KG1 (cell line): ENCODE measurements around the gene ADRM1.

ENCODE experiments used
- DNase-seq: peaks from one replicate; lab custom pipeline; 2025; lab: John Stamatoyannopoulos, UW

The ADRM1 gene

DNA sequence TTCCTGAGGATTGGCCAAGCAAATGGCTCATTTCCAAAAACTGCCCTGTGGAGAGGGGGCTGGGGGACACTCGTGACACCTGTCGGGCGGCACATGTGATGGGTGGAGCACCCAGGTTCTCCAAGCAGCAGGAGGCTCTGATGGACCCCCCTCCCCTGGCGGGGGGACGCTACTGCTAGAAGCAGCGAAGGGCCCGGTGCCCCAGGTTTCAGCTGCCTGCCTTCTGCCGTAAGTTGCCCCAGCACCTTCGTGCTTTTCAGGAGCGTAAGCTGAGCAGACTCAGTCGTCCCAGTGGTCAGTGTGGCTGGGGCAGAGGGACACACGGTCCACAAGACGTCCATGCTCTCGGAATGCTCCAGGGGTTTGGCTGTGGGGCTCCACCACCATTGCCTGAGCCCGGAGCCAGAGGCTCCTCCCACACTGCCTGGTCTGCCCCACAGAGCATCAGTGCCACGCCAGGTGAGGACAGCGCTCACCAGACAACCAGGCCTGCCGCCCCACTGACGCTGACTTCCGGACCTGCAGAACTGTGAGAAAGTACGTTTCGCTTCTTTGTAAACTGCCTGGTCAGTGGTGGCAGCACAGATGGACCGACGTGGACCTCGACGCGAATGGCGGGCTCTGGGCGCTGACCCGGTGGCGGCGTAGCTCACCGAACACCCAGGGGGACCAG is 4.1 kb upstream of the ADRM1 start:
- no peak for DNase-seq

DNA sequence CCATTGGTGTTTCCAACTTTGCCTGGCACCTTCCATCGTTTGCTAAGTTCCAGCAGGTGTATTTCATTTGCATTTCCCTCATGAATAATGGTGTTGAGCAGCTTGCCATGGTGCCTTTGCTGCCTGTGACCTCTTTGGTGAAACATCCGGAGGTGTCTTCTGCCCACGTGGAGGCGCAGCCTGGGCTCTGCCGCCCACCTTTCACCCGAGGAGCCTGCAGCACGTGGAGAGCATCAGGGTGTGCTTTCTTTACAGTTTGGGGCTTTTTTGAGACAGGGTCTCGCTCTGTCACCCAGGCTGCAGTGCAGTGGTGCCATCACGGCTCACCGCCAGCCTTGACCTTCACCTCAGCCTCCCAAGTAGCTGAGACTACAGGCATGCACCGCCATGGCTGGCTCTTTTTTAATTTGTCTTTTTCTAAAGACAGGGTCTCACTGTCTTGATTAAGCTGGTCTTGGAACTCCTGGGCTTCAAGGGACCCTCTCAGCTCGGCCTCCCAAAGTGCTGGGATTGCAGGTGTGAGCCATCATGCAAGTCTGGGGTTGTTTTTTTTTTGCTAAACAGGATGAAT is 3.0 kb upstream of the ADRM1 start:
- no peak for DNase-seq

DNA sequence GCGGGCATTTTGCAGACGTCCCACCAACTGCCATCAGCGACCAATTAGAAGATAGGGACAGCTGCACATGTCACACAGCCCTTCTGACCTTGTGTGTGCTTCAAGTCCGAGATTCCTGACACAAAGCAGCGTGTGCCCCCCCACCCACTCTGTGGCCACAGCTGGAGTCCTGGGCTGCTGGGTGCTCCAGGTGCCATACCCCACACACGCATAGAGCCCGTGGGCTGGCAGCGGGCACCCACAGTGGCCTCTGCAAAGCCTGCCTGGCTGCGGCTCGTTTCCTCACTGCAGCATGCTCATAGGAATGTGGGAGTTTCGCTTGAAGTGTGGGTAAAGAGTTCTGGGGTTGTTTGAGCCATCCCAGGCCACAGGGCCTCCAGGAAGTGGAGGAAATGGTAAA is 2.5 kb upstream of the ADRM1 start:
- DNase-seq = no peak

GRCh38 chr20:62301111-62301668 is 1.6 kb upstream of the ADRM1 start:
- DNase-seq = no peak

DNA sequence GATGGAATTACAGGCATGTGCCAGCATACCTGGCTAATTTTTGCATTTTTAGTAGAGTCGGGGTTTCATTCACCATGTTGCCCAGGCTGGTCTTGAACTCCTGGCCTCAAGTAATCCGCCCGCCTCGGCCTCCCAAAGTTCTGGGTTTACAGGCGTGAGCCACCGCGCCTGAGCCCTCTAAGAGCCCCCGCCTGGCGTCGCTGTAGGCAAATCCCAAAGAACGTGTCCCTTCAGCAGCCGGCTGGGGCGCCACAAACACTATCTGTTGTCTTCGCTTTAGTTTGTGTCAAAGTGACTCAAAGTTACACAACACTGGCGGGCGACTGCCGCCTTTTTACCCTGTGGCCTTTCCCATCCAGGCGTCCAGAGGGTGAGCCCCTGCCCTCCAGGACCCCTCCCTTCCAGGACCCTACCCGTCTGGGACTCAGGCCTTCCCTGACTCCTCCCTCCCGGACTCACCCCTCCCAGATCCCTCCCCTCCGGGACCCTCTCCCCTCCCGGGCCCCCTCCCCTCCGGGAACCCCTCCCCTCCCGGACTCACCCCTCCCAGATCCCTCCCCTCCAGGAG is 940 bp upstream of the ADRM1 start:
- peak; percentile 76 for DNase-seq

DNA sequence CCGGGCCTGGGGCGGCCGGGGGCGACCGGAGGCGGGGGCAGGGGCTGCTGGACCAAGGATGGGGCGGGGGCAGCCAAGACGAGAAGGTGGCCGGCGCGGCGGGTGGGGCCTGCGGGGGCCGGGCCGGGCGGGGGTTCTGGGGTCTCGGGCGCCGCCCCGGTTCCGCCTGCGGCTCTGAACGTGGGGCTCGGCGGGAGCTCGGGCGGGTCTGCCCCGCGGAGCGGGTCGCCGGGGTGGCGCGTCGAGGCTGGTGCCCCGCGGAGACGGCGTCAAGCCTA is 204 bp downstream of the ADRM1 start:
- no peak for DNase-seq

- no peak for DNase-seq
Observed at GRCh38 chr20:62303340-62304226, 786 bp downstream of the ADRM1 start.

- DNase-seq = no peak
Observed at GRCh38 chr20:62304331-62305148, 1.7 kb downstream of the ADRM1 start.

DNA sequence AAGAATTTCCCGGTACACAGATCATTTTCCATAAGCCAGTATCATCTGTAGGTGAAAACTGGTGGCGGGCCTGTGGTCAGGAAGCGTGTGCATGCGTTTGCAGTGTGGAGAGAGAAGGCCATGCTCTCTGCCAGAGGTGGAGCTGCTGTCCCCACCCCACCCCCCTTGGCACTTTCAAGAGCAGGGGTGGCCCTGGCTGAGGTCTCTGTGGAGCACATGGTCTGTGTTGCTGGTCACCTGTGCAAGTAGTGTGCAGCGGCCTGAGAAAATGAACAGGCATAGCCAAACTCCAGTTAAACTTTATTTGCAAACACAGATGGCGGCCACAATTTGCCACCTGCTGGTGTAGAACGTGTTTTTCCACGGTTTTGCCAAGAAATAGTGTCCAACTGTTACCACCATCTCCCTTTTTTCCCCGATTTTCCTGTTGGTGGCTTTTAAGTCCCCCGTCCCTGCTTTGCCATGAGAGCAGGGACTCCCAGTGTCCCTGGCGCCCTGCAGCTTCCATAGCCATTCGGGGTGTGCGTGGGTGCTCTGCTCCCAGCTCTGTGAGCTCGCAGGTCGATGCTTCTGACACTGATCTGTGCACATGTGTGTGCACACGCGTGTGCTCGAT is 2.5 kb downstream of the ADRM1 start:
- DNase-seq = no peak

DNA sequence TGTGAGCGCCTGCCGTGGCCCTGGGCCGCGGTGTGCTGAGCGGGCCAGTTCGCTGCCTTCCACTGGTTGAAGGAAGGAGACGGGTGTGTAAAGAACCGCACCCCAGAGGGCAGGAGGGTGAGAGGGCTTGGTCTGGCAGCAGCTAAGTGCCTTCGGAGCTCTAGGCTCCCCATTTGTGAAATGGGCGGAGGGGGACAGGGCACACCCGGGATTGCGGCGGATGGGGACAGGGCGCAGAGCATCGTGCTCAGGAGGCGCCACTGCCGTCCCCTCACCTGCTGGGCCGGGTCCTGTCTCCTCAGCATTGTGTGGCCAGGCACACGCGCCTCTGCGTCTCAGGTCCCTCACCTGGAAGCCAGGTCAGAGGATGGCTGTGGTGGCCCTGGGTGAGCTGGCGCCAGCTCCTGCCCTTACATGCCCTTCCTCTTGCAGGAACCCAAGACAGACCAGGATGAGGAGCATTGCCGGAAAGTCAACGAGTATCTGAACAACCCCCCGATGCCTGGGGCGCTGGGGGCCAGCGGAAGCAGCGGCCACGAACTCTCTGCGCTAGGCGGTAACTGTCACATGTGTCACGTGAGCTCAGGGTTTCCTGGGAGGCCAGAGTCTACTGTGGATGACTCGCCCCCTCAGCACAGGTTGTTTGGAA is 3.1 kb downstream of the ADRM1 start:
- DNase-seq = no peak

GRCh38 chr20:62306414-62307187 is 3.8 kb downstream of the ADRM1 start:
- DNase-seq = no peak

DNA sequence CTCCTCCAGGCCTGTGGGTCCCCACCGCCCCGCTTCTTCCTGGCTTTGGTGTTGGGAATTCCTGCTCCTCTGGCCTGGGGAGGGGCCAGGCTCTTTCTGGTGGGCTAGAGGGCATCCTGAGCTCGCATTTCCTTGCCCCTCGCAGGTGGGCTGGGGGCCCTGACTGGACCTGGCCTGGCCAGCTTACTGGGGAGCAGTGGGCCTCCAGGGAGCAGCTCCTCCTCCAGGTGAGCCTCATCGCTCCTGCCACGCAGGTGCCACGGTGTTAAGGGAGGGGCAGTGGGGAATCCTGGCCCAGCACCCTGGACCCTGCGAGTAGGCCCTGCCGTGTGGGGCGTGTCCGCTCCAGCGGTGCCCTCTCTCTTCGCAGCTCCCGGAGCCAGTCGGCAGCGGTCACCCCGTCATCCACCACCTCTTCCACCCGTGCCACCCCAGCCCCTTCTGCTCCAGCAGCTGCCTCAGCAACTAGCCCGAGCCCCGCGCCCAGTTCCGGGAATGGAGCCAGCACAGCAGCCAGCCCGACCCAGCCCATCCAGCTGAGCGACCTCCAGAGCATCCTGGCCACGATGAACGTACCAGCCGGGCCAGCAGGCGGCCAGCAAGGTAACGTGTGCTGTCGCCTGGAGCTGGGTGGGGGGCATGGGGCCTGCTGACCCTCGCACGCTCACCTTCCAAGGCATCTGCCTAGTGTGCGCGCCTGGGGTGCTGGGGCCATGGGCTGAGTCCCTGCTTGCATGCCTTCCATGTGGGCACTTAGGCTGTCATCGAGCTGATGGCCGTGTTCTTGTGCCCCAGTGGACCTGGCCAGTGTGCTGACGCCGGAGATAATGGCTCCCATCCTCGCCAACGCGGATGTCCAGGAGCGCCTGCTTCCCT is 4.7 kb downstream of the ADRM1 start:
- DNase-seq = no peak

GRCh38 chr20:62308102-62308822 is 5.5 kb downstream of the ADRM1 start:
- DNase-seq = no peak

- no peak for DNase-seq
Observed at GRCh38 chr20:62309198-62309944, 6.6 kb downstream of the ADRM1 start.

GRCh38 chr20:62309947-62310756 is 7.4 kb downstream of the ADRM1 start:
- DNase-seq = no peak

DNA sequence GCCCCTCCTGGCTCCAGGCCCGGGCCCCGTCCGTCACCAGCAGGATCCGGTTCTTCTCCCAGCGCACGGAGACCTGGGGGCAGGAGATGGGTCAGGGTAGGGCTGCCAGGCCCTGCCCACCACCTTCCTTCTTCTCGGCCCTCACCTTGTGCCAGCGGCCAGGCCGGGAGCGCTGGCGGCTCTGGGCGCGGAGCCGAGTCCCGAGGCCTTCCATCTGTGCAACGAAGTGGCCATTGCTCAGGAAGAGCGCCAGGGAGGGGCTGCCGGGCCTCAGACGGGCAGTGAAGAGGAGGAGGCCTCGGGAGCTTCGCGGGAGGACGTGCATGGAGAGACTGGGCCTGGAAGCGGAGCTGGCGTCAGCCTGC is 7.9 kb downstream of the ADRM1 start:
- no peak for DNase-seq

GRCh38 chr20:62311150-62311549 is 8.4 kb downstream of the ADRM1 start:
- no peak for DNase-seq
